ENCODE measurements around the gene KDELR3. TPM values are rescaled to one million over a fixed set of nuclear protein-coding genes. Genes with fewer than 3 reads are reported as not detected.

The KDELR3 gene
- polyA plus RNA-seq, 3 donors, result not detected

DNA sequence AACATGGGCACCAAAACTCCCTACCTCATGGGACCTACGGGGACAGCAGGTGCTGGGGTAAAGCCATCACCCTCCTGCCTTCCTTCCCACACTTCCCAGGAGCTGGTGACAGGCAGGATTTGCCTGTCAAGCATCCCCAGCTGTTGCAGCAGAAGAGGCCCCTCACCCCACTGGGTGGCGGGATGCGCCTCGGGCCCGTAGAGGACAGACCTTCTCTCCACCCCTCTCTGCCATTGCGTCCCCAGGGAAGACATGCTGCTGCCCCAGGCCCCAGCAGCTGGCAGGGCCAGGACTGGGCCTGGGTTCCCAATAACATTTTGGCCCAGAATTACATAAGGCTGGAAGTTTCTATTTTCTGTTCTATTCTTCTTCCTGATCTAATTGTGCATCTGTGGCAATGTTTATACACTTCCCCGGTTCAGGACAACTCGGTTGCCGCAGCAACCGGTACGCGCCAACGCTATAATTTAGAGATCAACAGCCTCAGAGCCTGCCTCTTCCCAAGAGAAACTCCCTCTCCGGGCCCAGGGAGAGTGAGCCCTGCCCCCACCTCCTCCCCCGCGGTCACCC, 38.3 kb upstream of the KDELR3 start:
- Histone ChIP-seq H3K27me3 (ENCODE audit: control insufficient read depth in 2 of 2, insufficient read depth in 2 of 2, low read length in 2 of 2) (no peaks in the 10 kb centered on the region), H3K79me2 (ENCODE audit: insufficient read depth, low read length) (no peaks in the 10 kb centered on the region), H3K9me3 (replicated peaks in 1 of 2; ENCODE audit: control insufficient read depth in 1 of 2, insufficient read depth in 1 of 2, low read length in 2 of 2) (no peaks in the 10 kb centered on the region), H4K20me1 (ENCODE audit: insufficient read depth, low read length) (no peaks in the 10 kb centered on the region), H3K4me3 (replicated peaks in 1 of 3; ENCODE audit: low read depth in 2 of 3, low read length in 3 of 3) (no peak overlapping the region), H3K27ac (ENCODE audit: low read depth in 1 of 2, low read length in 2 of 2) (no peak overlapping the region), H3K9ac (ENCODE audit: insufficient read depth, low read length, poor library complexity, severe bottlenecking) (no peak overlapping the region), H3K4me1 (ENCODE audit: control insufficient read depth in 1 of 2, insufficient read depth in 2 of 2, low read length in 2 of 2) (no peaks in the 10 kb centered on the region), H2AFZ (ENCODE audit: insufficient read depth, low read depth, low read length, poor library complexity, severe bottlenecking) (no peak overlapping the region), H3K4me2 (replicated peaks; ENCODE audit: extremely low read depth, low read length, poor library complexity, severe bottlenecking) (no peak overlapping the region), H3K36me3 (replicated peaks in 1 of 2; ENCODE audit: control insufficient read depth in 1 of 2, insufficient read depth in 2 of 2, low read length in 2 of 2) (no peaks in the 10 kb centered on the region)
- no peak for DNase-seq
- intact Hi-C loops (cut with micrococcal nuclease), result no loop called here
- H3K9me3 Mint-ChIP-seq, result no peaks in the 10 kb centered on the region
- TF ChIP-seq, protein P1, sequence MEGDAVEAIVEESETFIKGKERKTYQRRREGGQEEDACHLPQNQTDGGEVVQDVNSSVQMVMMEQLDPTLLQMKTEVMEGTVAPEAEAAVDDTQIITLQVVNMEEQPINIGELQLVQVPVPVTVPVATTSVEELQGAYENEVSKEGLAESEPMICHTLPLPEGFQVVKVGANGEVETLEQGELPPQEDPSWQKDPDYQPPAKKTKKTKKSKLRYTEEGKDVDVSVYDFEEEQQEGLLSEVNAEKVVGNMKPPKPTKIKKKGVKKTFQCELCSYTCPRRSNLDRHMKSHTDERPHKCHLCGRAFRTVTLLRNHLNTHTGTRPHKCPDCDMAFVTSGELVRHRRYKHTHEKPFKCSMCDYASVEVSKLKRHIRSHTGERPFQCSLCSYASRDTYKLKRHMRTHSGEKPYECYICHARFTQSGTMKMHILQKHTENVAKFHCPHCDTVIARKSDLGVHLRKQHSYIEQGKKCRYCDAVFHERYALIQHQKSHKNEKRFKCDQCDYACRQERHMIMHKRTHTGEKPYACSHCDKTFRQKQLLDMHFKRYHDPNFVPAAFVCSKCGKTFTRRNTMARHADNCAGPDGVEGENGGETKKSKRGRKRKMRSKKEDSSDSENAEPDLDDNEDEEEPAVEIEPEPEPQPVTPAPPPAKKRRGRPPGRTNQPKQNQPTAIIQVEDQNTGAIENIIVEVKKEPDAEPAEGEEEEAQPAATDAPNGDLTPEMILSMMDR (IDR thresholded peaks at IDR 0.05), result no peak
- whole genome bisulfite sequencing (ENCODE audit: insufficient coverage), result 75% methylated on average over 14 of the region's 16 CpGs
- H3K36me3 Mint-ChIP-seq, result no peaks in the 10 kb centered on the region
- H3K4me3 Mint-ChIP-seq, result no peak overlapping the region
- H3K4me1 Mint-ChIP-seq, result no peaks in the 10 kb centered on the region
- peaks cover 5 to 9% (median 6%) of the 10 kb centered on the region in 3 donors for H3K27me3 Mint-ChIP-seq (ENCODE audit: low read depth in 3 of 3)
- H3K27ac Mint-ChIP-seq, result no peak overlapping the region

DNA sequence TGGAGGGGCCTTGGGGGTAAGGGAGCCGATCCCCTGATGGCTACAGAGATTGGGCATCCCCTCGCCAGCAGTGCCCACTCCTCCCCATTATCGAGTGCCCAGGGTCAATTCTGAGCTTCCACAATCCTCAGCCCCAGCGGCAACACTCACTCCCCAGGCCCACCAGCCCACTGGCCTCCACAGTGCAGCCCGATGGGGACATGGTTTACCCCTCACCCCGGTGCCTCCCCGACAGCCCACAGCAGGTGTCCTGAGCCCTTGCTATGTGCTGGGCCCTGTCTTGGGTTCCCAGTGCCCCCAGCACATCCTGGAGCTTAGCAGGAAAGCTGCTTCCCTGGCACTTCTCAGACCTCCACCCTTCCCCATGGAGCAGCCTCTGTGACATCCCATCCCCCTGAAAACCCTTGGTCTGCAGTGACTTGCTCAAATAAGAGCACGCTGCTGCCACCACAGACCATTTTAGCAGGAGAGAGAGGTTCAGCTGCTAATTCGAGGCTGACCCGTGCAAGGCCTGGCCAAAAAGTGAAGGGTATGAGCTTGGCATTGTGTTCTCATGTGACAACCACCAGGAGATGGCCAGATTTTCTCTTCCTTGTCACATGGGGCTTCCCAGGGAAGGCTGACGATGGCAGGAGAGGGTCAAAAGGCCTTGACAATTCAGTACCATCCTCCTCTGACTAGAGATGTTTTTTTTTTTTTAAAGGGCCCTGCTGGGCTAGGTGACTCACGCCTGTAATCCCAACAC, 36.5 kb upstream of the KDELR3 start:
- Mint-ChIP-seq H3K27me3 (ENCODE audit: low read depth in 3 of 3) (peaks cover 5 to 18% (median 7%) of the 10 kb centered on the region in 3 donors), H3K9me3 (no peaks in the 10 kb centered on the region), H3K4me1 (no peaks in the 10 kb centered on the region), H3K36me3 (no peaks in the 10 kb centered on the region), H3K4me3 (no peak overlapping the region), H3K27ac (no peak overlapping the region)
- no peaks in the 10 kb centered on the region for H3K27me3 ChIP-seq (ENCODE audit: control insufficient read depth in 2 of 2, insufficient read depth in 2 of 2, low read length in 2 of 2)
- no peak overlapping the region for H3K9ac ChIP-seq (ENCODE audit: insufficient read depth, low read length, poor library complexity, severe bottlenecking)
- no peak overlapping the region for H3K27ac ChIP-seq (ENCODE audit: low read depth in 1 of 2, low read length in 2 of 2)
- 95% methylated on average over 10 of the region's 12 CpGs for WGBS (ENCODE audit: insufficient coverage)
- no peak for DNase-seq
- H3K36me3 ChIP-seq (replicated peaks in 1 of 2; ENCODE audit: control insufficient read depth in 1 of 2, insufficient read depth in 2 of 2, low read length in 2 of 2), result no peaks in the 10 kb centered on the region
- H2AFZ ChIP-seq (ENCODE audit: insufficient read depth, low read depth, low read length, poor library complexity, severe bottlenecking), result no peak overlapping the region
- no peaks in the 10 kb centered on the region for H4K20me1 ChIP-seq (ENCODE audit: insufficient read depth, low read length)
- no peaks in the 10 kb centered on the region for H3K9me3 ChIP-seq (replicated peaks in 1 of 2; ENCODE audit: control insufficient read depth in 1 of 2, insufficient read depth in 1 of 2, low read length in 2 of 2)
- intact Hi-C loops (cut with micrococcal nuclease), result no loop called here
- TF ChIP-seq, protein P1 (IDR thresholded peaks at IDR 0.05), result no peak
- no peak overlapping the region for H3K4me3 ChIP-seq (replicated peaks in 1 of 3; ENCODE audit: low read depth in 2 of 3, low read length in 3 of 3)
- H3K4me2 ChIP-seq (replicated peaks; ENCODE audit: extremely low read depth, low read length, poor library complexity, severe bottlenecking), result no peak overlapping the region
- H3K79me2 ChIP-seq (ENCODE audit: insufficient read depth, low read length), result no peaks in the 10 kb centered on the region
- no peaks in the 10 kb centered on the region for H3K4me1 ChIP-seq (ENCODE audit: control insufficient read depth in 1 of 2, insufficient read depth in 2 of 2, low read length in 2 of 2)
